Measurements from ENCODE around the gene CAMK1.

Gene CAMK1

GRCh38 chr3:9739181-9739580 is 30.6 kb downstream of the CAMK1 start:
- Histone ChIP-seq H3K36me3 (replicated peaks) (peaks cover 90% of the 10 kb centered on the region), H3K4me3 (ENCODE audit: low read depth, low read length) (no peak overlapping the region), H3K27ac (no peak overlapping the region), H3K27me3 (replicated peaks) (no peaks in the 10 kb centered on the region)
- no peak for TF ChIP-seq CTCF (IDR thresholded peaks at IDR 0.05; ENCODE audit: low read depth, low read length, missing control alignments)
- DNase-seq, result no peak
- in situ Hi-C loops (cut with HindIII; ENCODE audit: low pct_ligation_motif_present, low sequenced_read_pairs), result no loop called here

- TF ChIP-seq CTCF (IDR thresholded peaks at IDR 0.05; ENCODE audit: low read depth, low read length, missing control alignments), result no peak
- in situ Hi-C loops (cut with HindIII; ENCODE audit: low pct_ligation_motif_present, low sequenced_read_pairs), result no loop called here
- no peaks in the 10 kb centered on the region for H3K27me3 ChIP-seq (replicated peaks)
- no peak for DNase-seq
- no peak overlapping the region for H3K27ac ChIP-seq
- H3K36me3 ChIP-seq (replicated peaks), result peaks cover 67% of the 10 kb centered on the region
- no peak overlapping the region for H3K4me3 ChIP-seq (ENCODE audit: low read depth, low read length)
Measured at GRCh38 chr3:9736831-9737230, 32.9 kb downstream of the CAMK1 start.

- peak overlapping the region; percentile 91 for H3K4me3 ChIP-seq (ENCODE audit: low read depth, low read length)
Measured at GRCh38 chr3:9732740-9733115, 37.0 kb downstream of the CAMK1 start.

GRCh38 chr3:9732080-9732739 is 37.5 kb downstream of the CAMK1 start:
- H3K27me3 ChIP-seq (replicated peaks), result no peaks in the 10 kb centered on the region
- no peak for TF ChIP-seq CTCF (IDR thresholded peaks at IDR 0.05; ENCODE audit: low read depth, low read length, missing control alignments)
- DNase-seq, result no peak
- peaks cover 21% of the 10 kb centered on the region for H3K36me3 ChIP-seq (replicated peaks)
- in situ Hi-C loops (cut with HindIII; ENCODE audit: low pct_ligation_motif_present, low sequenced_read_pairs), result no loop called here
- peak overlapping the region; percentile 100 for H3K27ac ChIP-seq
- H3K4me3 ChIP-seq (ENCODE audit: low read depth, low read length), result peak overlapping the region; percentile 91

More at GRCh38 chr3:9732740-9733115, 37.0 kb downstream of the CAMK1 start:
- H3K27ac ChIP-seq, result no peak overlapping the region
- DNase-seq, result no peak
- TF ChIP-seq CTCF (IDR thresholded peaks at IDR 0.05; ENCODE audit: low read depth, low read length, missing control alignments), result no peak
- in situ Hi-C loops (cut with HindIII; ENCODE audit: low pct_ligation_motif_present, low sequenced_read_pairs), result no loop called here
- H3K36me3 ChIP-seq (replicated peaks), result peaks cover 26% of the 10 kb centered on the region
- H3K27me3 ChIP-seq (replicated peaks), result no peaks in the 10 kb centered on the region

GRCh38 chr3:9731206-9732079 is 38.3 kb downstream of the CAMK1 start, which contains the start of gene BRPF1:
Gene BRPF1, plus strand, starts transcription at chr3:9731735. Its CDS starts 2,406 bp downstream, at chr3:9734141.
- in situ Hi-C loops (cut with HindIII; ENCODE audit: low pct_ligation_motif_present, low sequenced_read_pairs), result no loop called here
- H3K36me3 ChIP-seq (replicated peaks), result peaks cover 13% of the 10 kb centered on the region
- peak within 1 kb of the TSS; percentile 100 for H3K27ac ChIP-seq
- peak; percentile 22 for TF ChIP-seq CTCF (IDR thresholded peaks at IDR 0.05; ENCODE audit: low read depth, low read length, missing control alignments)
- peak; percentile 99 for DNase-seq
- H3K4me3 ChIP-seq (ENCODE audit: low read depth, low read length), result peak within 1 kb of the TSS; percentile 91
- H3K27me3 ChIP-seq (replicated peaks), result no peaks in the 10 kb centered on the region
